ENCODE results near the gene TRIO.

The TRIO gene

DNA sequence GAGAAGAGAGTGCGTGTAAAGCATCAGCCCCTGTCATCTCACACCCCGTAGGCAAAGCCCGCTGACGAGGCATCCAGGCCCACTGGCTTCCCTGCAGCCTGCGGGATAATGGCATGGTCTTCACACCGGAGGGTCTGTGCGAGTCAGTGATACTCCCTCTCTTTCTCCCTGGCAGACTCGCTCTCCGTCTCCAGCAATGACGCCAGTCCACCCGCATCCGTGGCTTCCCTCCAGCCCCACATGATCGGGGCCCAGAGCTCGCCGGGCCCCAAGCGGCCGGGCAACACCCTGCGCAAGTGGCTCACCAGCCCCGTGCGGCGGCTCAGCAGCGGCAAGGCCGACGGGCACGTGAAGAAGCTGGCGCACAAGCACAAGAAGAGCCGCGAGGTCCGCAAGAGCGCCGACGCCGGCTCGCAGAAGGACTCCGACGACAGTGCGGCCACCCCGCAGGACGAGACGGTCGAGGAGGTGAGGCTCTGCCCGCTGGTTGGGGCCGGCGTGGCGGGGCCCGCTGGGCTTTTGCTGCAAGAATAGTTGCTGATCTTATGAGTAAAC lies 317.8 kb downstream of the TRIO start:
- DNase-seq (ENCODE audit: low read depth) = no peak

DNA sequence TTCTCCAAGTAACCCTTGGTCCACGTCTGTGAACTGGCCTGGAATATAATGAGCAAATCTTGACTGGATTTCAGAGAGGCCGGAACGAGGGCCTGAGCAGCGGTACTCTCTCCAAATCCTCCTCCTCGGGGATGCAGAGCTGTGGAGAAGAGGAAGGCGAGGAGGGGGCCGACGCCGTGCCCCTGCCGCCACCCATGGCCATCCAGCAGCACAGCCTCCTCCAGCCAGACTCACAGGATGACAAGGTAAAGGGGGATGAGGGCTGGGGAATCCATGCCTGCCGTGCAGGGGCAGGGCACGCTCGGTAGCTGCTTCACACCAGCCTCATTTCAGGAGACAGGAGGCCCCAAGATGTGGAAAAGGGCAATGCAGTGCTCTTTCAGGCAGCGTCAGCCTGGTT lies 319.5 kb downstream of the TRIO start:
- DNase-seq (ENCODE audit: low read depth) = no peak

DNA sequence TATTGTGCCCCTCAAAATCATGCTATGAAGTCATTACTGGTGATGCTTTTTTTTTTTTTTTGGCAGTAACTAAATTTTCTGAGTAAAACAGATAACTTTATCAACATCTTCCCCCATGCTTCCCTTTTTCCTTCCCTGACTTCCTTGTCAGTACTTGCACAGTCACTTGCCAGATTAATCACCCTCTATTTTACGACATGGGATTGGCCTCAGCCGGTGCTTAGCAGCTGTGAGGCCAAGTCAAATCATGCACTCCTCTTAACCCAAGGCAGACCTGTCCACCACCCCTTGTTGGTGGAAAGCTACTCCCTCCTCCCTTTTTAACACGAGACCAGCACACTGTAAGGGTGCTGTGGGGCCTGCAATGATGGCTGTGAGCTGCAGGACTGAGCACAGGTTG lies 320.5 kb downstream of the TRIO start:
- no peak for DNase-seq (ENCODE audit: low read depth)

DNA sequence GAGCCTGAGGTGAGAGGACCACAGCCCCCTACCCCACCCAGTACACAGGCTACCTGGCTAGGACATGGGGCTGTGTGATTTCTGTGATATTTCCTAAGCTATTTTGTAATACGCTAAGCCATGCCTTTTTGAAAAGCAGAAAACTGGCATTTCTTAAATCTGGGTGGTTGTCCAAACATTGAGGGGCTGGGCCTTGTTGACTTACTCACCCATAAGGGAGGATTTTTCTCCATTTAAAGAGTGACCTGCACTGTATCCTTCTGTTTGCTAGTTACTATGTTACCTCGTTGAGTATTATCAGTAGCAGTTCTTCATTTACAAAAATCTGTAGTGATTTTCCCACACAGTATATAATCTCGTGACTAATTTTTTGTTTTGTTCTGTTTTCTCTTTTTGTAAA lies 321.0 kb downstream of the TRIO start:
- DNase-seq (ENCODE audit: low read depth) = no peak

DNA sequence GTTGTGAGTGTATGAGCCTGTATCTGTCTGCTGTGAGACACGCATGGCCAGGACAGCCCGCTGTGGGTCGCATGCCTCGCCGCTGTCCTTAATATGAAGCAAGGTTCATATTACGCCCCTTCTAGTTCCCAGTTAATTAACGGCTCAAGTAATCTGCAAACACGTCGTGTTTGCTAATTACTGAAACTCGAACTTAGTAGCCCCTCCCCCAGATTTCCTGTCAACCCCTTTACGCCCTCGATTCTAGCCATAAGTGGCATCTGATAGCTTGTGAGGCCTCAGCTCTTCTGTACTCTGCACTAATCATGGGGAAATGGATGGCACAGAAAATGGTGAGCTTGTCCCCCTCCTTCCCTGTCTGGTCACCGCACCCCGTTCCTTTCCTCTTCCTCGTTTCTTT lies 321.5 kb downstream of the TRIO start:
- DNase-seq (ENCODE audit: low read depth) = no peak

DNA sequence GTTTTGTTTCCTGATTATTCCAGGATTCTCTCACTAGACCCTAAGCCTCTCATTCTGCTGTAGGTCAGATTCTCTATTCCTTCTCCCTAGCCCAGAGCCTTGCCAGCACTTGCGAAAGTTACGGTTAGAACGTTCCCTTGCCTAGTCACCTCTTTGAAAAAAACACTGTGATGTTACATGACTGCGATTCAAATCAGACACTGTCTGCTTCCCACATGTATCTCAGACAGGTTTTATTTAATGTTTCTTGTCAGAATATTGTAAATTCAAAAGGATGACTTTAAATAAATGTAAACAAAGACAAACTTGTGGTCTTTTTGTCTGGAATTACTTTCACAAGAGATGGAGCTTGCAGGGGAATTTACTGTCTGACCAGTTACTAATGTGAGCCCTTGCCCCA lies 322.0 kb downstream of the TRIO start:
- no peak for DNase-seq (ENCODE audit: low read depth)

DNA sequence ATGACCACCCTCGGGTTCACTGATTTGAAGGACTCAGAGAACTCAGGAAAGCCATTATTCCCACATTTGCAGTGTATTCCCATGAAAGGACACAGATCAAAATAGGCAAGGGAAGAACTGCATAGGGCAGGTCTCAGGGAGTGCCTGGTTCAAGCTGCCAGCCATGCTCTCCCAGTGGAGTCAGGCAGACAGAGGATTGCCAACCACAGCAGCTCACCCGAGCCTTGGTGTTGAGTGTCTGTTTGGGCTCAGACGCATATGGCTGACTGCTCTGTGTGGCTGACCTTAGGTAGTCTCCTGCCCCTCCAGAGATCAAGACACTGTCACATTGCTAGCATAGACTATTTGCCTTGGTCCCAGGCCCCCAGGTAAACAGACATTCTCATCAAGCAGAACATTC lies 322.6 kb downstream of the TRIO start:
- no peak for DNase-seq (ENCODE audit: low read depth)

DNA sequence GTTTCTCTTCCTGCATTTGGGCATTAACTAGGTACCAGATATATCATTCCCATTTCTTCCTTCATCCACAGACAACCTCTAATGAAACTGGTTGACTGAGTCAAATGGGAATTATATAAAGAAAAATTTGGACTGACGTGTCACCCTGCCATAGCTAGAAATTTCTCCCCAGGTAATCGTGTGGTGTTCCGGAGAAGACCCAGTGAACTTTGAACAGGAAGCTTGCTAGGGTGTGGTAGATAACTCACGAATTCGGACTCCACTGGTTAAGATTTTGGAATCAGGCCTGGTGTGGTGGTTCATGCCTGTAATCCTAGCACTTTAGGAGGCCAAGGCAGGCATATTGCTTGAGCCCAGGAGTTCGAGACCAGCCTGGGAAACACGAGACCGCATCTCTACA lies 324.1 kb downstream of the TRIO start:
- no peak for DNase-seq (ENCODE audit: low read depth)

DNA sequence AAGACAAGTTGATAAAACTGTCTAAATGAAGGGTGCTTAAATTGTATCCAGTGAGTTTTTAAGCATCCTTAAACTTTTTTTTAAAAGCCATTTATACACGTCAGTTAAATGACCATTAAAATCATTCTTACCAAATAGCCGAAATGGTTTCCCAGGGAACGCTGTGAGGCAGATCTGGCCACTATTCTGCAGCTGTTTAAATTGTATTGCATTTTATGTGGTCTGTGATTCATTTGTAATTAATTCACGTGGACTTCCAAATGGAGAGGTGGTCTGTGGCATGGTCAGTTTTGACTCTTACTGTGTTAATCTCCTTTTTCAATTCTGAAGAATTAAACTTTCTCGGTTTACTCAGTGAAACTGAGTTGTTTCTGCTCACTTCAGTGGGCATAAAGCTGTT lies 324.7 kb downstream of the TRIO start:
- DNase-seq (ENCODE audit: low read depth) = no peak

DNA sequence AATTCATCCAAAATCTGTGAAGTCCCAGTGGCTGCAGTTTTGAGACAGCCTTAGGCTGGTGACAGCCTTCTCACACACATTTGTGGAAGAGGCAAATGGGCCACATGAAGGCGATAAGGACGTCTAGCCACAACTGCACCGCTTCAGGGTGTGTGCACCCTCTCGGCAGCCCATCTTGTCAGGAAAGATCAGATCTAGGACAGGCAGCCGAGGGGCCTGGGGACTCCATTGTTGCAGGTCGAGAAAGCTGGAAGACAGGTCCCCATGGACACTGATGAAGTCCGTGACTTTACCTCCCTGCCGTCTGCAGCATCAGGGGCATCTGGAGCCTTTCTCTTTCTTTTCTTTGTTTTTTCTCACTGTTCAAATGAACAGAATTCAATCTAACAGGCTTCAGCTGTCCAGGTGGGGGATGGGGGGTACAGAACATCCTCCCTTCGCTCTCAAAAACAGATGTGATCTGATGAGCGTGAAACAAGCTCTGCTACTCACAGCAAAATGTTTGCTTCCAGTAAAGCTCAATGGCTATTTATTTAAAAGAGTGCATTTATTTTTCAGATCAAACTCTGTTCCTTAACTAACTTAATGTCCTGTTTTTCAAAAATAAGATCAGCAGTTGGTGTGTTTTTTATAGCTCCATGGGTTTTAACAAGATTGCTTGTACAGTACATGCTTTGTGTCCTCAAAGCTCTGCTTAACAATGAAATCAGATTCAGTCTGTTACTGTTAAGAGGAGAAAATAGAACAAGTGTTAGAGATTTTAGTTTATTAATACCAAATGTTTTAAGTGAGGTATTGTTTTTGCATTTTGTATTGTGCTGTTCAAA lies 326.6 kb downstream of the TRIO start:
- DNase-seq (ENCODE audit: low read depth) = no peak

DNA sequence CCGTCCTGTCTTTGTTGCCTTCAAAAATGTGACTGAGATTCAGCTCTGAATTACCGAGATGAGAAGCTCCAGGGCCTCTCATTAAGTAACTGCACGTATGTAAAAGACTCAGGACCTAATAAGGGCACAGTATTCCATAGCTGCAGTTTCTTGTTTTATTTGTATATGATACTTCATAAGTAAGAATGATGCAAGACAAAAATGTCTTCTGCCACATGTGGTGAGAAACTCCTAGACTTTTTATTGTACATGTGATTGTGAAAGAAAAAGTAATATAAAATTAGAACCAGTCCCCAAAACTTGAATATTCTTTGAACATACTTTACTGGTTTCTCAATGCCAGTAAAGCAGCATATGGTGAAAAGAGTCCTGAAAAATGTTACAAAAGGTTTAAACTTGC lies 328.4 kb downstream of the TRIO start:
- no peak for DNase-seq (ENCODE audit: low read depth)

DNA sequence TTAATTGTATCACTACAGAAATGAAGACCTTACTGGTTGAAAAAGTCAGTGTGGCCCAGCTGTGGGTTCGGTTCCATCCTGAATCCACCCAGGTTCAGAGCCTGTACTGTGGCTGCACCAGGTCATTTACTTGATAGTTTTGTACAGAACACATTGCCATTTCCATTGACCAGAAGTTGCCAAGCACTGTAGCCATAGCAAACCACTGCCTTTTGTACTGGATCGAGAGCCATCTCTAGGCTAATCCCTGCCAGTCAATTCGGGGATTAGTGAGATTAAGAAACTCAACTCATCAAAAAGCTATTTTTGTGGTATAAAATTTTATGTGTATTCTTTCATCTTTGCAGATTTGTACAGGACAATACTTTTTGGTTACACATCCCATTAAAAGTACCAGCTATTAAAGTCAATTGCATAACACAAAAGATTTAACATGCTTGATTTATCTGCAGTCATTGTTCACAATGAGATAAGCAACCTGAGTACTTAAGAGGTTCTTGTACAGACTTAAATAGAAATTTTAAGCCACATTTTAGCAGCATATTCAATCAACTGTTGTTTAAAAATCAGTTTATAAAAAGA lies 329.9 kb downstream of the TRIO start:
- no peak for DNase-seq (ENCODE audit: low read depth)

DNA sequence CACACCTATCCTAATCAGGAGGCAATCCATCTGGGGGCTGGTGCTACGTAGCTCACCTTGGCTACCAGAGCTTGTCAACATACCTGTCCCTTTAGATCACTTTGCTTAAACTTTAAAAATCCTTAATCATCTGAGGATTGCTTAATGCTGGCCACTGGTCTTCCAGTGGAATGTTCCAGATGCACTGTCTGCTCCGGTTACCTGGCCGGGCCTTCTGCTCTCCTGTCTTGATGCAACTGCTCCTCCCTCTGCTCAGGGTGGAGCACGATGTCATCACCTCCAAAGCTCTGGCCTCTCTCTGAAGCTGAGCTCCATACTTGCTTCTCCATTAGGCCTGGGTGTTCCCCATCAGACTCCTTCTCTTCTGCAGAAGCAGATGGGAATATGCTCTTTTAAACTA lies 331.9 kb downstream of the TRIO start:
- DNase-seq (ENCODE audit: low read depth) = no peak

DNA sequence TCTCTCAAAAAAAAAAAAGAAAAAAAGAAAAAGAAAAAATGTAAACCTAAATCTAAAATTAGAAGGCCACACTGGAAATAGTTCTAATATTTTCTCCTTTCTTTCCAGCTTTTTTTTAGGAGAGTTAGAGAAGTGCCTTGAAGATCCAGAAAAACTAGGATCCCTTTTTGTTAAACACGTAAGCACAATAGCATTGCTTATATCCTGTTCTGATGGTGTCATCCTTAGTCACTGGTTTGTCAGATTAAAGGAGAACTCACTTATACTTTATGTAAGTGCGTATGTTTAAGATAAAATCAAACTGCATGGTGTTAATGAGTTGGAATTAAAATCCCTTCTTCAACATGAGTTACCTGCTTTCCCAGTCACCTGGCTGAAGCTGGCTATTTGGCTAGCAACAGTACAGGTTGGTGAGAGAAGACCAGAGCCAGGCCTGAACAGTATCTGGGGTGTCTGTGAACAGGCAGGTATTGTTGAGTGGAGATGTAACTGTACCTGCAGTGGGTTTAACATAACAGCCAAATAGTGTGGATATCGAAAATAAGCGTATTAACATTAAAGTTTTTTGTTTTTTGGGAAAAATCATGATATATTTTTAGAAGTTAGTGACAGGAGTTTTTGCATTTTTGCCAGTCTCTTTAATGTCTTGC lies 333.8 kb downstream of the TRIO start:
- DNase-seq (ENCODE audit: low read depth) = no peak

DNA sequence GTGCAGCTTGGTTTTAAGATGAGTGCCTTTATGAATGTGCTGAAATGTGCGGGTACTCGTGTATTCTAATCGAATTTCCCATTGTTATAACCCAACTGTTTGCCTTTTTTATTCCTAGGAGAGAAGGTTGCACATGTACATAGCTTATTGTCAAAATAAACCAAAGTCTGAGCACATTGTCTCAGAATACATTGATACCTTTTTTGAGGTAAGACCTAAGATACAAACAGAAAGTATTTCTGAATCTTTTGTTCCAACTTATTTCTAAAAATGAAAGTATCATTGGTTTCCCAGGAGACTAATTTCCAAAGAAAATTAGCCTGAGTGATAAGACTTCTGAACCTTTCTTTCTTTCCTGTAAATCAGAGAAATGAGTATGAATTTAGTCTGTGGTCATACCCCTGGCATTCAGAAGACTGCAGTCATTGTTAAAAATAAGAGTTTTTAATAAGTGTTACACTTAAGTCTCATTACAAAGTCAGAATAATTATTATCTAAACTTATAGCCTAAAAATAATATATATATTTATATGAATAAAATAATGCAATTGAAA lies 336.1 kb downstream of the TRIO start:
- DNase-seq (ENCODE audit: low read depth) = no peak

DNA sequence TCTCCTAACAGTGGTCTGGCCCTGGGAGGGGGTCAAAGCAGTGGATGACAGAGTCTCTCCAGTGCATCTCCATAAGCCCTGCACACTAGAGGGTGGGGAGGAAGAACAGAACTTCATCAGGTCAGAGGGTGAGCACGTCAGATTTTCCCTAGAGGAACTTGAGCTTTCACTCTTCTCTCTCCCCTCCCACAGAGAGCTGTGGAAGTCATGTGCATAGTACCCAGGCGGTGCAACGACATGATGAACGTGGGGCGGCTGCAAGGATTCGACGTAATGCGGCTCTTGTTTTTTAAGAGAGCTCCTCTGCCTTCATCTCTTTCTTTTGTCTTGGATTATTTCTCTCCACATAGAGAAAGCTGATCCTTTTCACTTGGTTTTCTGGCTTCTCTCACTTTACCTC lies 338.2 kb downstream of the TRIO start:
- DNase-seq (ENCODE audit: low read depth) = no peak

DNA sequence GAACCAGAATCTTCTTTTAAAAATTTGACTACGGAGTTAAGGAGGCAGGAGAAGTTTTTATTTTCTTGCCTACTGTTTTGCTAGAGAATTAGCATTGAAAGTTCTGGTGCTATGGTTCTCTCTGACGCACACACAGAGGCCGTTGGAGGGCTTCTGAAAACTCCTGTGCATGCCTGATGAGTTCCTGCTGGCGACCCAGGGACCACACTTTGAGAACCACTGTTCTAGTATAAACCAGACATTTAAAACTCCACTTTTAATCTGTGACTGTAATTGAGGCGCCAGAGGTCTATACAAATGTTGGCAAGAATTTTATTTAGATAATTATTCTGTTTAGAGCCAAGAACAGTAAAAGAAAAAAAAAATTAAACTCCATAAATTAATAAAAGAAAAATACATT lies 338.9 kb downstream of the TRIO start:
- DNase-seq (ENCODE audit: low read depth) = no peak

DNA sequence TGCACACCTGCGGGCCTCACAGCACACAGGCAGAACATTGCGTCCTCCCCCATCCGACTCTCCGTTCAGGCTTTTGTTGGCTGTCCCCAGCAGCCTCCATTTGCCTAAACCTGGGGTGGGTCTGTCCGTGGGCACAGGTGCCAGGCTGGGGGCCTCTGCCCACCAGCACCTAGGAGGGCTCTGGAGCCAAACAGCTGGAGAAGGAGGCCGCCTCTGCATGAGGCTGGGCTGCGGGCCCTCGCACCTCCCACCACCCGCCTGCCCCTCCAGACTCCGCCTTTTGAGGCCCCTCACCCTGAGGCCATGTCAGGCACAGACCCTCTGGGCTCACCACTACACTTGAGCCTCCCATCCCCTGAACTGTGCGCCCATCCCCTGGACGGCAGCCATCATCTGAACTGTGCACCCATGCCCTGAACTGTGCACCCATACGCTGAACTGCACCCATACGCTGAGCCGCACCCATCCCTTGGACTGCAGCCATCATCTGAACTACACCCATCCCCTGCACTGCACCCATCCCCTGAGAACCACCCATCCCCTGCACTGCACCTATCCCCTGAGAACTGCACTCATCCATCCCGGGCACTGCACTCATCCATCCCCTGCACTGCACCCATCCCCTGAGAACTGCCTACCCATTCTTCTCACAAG lies 340.5 kb downstream of the TRIO start:
- no peak for DNase-seq (ENCODE audit: low read depth)

DNA sequence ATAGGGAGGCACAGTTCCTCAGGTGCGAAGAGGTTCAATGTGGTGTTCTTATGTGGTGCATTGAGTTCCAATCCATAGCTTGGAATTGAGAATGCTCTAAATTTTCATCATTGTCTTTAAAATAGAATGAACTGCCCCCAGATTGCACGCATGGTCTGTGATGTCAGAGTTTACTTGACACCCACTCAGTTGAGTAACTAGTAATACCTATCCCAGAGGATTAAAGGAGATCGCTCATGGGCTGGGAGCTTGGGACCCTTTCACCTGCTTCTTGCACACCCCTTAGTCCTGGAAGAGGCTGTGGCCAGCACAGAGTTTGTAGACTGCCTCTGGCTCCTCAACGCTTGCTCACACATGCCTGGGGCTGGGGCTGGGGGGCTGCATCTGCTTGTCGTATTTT lies 343.3 kb downstream of the TRIO start:
- DNase-seq (ENCODE audit: low read depth) = no peak

DNA sequence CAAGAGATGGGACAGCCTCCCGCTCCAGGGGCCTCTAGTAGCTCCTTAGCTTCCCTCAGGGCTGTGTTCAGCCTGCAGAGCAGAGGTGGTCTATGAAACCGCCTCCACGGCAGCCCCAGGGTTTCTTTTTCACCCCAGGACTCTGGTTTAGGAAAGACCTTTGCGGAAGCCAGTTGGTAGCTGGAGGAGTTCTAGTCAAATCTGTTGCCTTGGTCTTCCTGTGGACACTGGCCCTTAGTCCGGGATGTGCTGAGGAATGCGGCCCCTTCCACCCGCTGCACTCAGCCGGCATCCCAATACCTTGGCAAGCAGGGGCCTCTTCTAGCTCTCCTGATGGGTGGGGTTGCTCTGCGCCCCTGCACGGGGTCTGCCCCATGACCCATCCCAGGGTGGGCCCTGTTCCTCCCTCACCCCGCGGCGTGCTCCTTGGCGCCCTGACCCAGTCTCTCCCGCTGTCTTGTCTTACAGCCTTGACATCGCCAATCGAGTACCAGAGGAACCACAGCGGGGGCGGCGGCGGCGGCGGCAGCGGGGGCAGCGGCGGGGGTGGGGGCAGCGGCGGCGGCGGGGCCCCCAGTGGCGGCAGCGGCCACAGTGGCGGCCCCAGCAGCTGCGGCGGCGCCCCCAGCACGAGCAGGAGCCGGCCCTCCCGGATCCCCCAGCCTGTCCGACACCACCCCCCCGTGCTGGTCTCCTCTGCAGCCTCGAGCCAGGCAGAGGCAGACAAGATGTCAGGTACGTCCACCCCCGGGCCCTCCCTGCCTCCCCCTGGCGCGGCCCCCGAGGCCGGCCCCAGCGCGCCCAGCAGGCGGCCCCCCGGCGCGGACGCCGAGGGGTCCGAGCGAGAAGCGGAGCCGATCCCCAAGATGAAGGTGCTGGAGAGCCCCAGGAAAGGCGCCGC lies 344.1 kb downstream of the TRIO start:
- no peak for DNase-seq (ENCODE audit: low read depth)

DNA sequence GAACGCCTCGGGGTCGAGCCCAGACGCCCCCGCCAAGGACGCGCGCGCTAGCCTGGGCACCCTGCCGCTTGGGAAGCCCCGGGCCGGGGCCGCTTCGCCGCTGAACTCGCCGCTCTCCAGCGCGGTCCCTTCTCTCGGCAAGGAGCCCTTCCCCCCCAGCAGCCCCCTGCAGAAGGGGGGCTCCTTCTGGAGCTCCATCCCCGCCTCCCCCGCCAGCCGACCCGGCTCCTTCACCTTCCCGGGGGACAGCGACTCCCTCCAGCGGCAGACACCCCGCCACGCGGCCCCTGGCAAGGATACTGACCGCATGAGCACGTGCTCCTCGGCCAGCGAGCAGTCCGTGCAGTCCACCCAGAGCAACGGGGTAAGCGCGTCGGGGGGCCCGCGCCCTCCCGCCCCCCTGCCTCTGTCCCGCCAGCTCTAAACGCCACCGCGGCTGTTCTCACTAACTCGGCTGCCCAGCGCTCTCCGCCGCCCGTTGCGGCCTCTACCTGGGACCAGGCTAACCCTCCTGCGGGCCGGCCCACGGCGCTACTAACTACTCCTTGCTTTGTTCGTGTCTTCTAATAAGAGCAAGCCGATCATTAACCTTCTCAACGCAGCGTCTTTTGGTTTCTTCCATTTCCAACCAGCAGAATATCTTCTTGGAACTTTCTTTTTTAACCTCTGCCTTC lies 344.9 kb downstream of the TRIO start:
- DNase-seq (ENCODE audit: low read depth) = no peak
